Measurements from ENCODE around the gene LYSMD1.
A peak's percentile ranks its signal among the peaks of the same experiment; 100 is the strongest.
"Not testable (repeated sequence)": the region's sequence is repeated elsewhere in the genome, so short reads cannot be mapped to it uniquely, and the experiment has no call there.

Gene LYSMD1

GRCh38 chr1:151165738-151166504, at the start of gene LYSMD1, which contains the start of gene SCNM1:
Gene LYSMD1, minus strand, starts transcription at chr1:151165902. Its CDS starts 644 bp downstream, at chr1:151165258.
Gene SCNM1, plus strand, starts transcription at chr1:151166144. Its CDS starts 9 bp downstream, at chr1:151166153.
- DNase-seq (ENCODE audit: low read depth in 3 of 3) = peak; percentile 91 to 95 (median 93)

- no peak for DNase-seq (ENCODE audit: low read depth in 3 of 3)
Measured at GRCh38 chr1:151213560-151213959, 47.9 kb upstream of the LYSMD1 start.

GRCh38 chr1:151211972-151212705, 46.4 kb upstream of the LYSMD1 start:
- DNase-seq (ENCODE audit: low read depth in 3 of 3) = no peak

- DNase-seq (ENCODE audit: low read depth in 3 of 3) = no peak
Measured at GRCh38 chr1:151210830-151211229, 45.1 kb upstream of the LYSMD1 start.

GRCh38 chr1:151205381-151205965, 39.8 kb upstream of the LYSMD1 start:
- not testable (repeated sequence) for DNase-seq (ENCODE audit: low read depth in 3 of 3)

- no peak for DNase-seq (ENCODE audit: low read depth in 3 of 3)
Measured at GRCh38 chr1:151199873-151200581, 34.3 kb upstream of the LYSMD1 start.

GRCh38 chr1:151198254-151199127, 32.8 kb upstream of the LYSMD1 start, which contains the start of gene PIP5K1A:
Gene PIP5K1A, plus strand, starts transcription at chr1:151198552. Its CDS starts 445 bp downstream, at chr1:151198997.
- DNase-seq (ENCODE audit: low read depth in 3 of 3) = peak; percentile 98 to 99 (median 98)

- DNase-seq (ENCODE audit: low read depth in 3 of 3) = no peak
Measured at GRCh38 chr1:151197863-151198253, 32.2 kb upstream of the LYSMD1 start.

- peak in 1 of 3 donors; percentile 31 for DNase-seq (ENCODE audit: low read depth in 3 of 3)
Measured at GRCh38 chr1:151196292-151196800, 30.6 kb upstream of the LYSMD1 start.

- DNase-seq (ENCODE audit: low read depth in 3 of 3) = not testable (repeated sequence)
Measured at GRCh38 chr1:151194894-151195594, 29.3 kb upstream of the LYSMD1 start.

- DNase-seq (ENCODE audit: low read depth in 3 of 3) = no peak
Measured at GRCh38 chr1:151193856-151194255, 28.2 kb upstream of the LYSMD1 start.

GRCh38 chr1:151193304-151193703, 27.6 kb upstream of the LYSMD1 start:
- DNase-seq (ENCODE audit: low read depth in 3 of 3) = no peak

- DNase-seq (ENCODE audit: low read depth in 3 of 3) = no peak
Measured at GRCh38 chr1:151192047-151192446, 26.3 kb upstream of the LYSMD1 start.

- peak; percentile 71 to 81 (median 73) for DNase-seq (ENCODE audit: low read depth in 3 of 3)
Measured at GRCh38 chr1:151189637-151190445, 24.1 kb upstream of the LYSMD1 start, which contains the start of gene VPS72. Gene VPS72, minus strand, starts transcription at chr1:151190197. Its CDS starts 76 bp downstream, at chr1:151190121.

- not testable (repeated sequence) for DNase-seq (ENCODE audit: low read depth in 3 of 3)
Measured at GRCh38 chr1:151188667-151189066, 23.0 kb upstream of the LYSMD1 start.

GRCh38 chr1:151187205-151187604, 21.5 kb upstream of the LYSMD1 start:
- DNase-seq (ENCODE audit: low read depth in 3 of 3) = no peak

GRCh38 chr1:151184211-151184610, 18.5 kb upstream of the LYSMD1 start:
- DNase-seq (ENCODE audit: low read depth in 3 of 3) = no peak

- no peak for DNase-seq (ENCODE audit: low read depth in 3 of 3)
Measured at GRCh38 chr1:151176514-151177045, 10.9 kb upstream of the LYSMD1 start.

- DNase-seq (ENCODE audit: low read depth in 3 of 3) = no peak
Measured at GRCh38 chr1:151175863-151176262, 10.2 kb upstream of the LYSMD1 start, which contains the start of gene TMOD4. Gene TMOD4, minus strand, starts transcription at chr1:151175981. Its CDS starts 1,106 bp downstream, at chr1:151174875.
